GM08714 (cell line): ENCODE measurements around the gene TPP2.

Experiments
- H3K4me3 ChIP-seq: fragments of 200-500 bp; sonication (Bioruptor generic); 2 replicates; pipeline ENCODE4 v1.5.1; 2014; ENCODE audit warnings: mild to moderate bottlenecking, low read length, inconsistent platforms
- ZNF274 ChIP-seq: IDR thresholded peaks from 2 replicates; pipeline ENCODE4 v1.6.1; 2012; ENCODE audit warnings: mild to moderate bottlenecking, low read depth, low read length

The TPP2 gene

DNA sequence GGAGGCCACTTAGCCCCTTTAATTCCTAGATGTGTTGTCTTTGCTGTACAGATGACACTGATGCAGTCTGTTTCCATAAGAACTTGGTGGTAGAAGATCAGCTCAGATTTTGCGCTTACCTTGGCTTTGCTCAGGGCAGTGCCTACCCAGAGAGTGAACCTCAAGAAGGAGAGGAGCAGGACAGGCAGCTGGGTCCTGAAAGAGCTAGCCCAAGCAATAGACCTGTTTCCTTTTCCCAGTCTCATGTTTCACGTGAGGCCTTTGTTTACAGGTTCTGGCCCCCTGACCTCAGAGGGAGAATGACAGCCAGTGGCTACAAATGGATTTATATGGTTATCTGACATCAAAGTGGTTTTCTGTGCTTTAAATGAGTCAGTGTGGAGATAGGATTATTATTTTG is 58.0 kb downstream of the TPP2 start:
- TF ChIP-seq ZNF274 = no peak
- H3K4me3 ChIP-seq = no peak overlapping the region

DNA sequence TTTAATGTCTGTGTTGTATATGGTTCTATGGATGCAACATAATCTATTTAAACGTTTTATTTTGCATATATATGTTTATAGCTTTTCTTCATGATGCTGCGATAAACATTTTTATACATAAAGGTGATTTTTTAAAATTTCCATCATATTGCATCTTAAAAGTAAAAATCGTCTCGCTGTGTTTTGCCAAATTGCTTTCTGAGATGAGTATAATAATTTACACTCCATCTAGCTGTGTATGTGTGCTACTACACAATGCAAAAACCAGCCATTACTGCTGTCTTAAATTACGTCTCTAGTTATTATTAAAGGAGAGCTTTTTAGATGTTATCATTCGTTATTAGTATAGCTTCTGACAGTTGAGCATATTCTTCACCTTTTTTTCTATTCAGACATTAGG is 60.8 kb downstream of the TPP2 start:
- H3K4me3 ChIP-seq = no peak overlapping the region
- TF ChIP-seq ZNF274 = no peak

- no peak for TF ChIP-seq ZNF274
- no peak overlapping the region for H3K4me3 ChIP-seq
Measured at GRCh38 chr13:102658660-102659059, 61.9 kb downstream of the TPP2 start.

- no peak overlapping the region for H3K4me3 ChIP-seq
- TF ChIP-seq ZNF274 = no peak
Measured at GRCh38 chr13:102659168-102659713, 62.5 kb downstream of the TPP2 start.

- no peak overlapping the region for H3K4me3 ChIP-seq
- TF ChIP-seq ZNF274 = no peak
Measured at GRCh38 chr13:102667023-102667422, 70.2 kb downstream of the TPP2 start.

GRCh38 chr13:102667911-102668310 is 71.1 kb downstream of the TPP2 start:
- no peak overlapping the region for H3K4me3 ChIP-seq
- no peak for TF ChIP-seq ZNF274

DNA sequence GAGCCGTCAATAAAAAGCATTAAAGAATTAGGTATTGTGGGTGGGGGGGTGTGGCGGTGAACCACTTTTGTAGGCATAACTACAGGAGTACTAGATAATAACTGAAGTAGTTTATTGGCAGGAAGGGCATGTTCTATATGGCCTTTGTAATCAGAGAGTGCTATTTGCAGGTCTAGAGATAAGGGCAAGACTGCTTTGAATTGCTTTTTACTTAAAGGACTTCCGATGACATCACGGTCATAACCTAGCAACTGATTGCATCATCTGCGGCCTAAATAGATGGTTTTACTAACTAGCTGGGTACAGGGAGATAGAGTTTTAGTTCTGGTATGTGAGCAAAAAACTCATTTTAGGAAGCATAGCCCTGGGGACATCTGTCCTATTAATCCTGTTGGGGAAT is 73.3 kb downstream of the TPP2 start:
- TF ChIP-seq ZNF274 = no peak
- H3K4me3 ChIP-seq = no peak overlapping the region

DNA sequence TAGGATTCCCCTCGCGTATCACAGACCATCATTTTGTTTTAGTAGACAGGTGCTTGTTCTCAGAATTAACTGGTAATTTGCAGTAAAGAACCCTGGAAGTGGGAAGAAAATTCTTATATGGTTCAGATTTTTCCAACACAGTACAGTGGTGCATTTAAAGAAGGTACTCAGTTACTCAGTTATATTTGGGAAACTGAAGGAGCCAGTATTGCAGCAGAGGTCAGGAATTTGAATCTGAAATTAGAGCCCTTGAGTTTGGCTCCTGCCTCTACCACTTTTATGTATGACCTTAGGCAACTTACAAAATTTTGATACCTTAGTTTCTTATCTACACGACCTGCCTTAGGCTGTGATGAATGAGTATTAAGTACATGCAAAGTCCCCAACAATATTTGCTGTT is 78.3 kb downstream of the TPP2 start:
- no peak overlapping the region for H3K4me3 ChIP-seq

GRCh38 chr13:102677122-102677521 is 80.3 kb downstream of the TPP2 start:
- H3K4me3 ChIP-seq = no peak overlapping the region
- no peak for TF ChIP-seq ZNF274

More for the DNA sequence above, 78.3 kb downstream of the TPP2 start:
- no peak for TF ChIP-seq ZNF274

DNA sequence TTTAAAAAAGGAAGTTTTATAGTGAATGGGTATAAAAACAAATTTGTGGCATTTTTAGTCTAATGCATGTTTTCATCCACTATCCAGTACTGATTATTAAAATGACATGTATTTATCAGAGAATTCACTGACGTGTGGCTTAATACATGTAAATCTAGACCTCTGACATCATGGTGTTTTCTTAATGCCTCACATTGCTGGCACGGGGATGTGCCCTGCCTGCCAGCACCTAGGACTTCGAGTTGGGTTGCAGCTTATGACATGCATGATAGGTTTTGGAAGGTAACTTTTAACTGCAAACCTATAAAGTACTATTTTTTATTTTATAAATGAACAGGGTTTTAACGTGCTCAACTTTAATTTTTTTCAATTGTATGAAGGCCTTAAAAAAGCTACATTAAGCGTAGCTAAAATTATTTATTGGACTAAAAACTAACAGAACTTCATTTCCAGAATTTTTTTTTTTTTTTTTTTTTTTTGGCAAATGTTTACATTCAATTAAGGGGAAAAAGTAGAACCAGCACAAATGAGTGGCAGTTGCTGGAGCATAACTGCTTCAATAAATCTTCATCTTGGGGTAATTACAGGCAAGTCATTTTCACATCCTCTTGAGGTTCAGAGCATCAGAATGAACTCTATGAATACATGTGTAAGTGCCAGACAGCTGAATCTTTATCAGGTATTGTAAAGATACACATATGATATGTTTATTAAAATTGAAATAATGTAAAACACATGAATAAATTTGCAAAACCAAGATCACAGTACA is 81.7 kb downstream of the TPP2 start:
- TF ChIP-seq ZNF274 = no peak
- no peak overlapping the region for H3K4me3 ChIP-seq

GRCh38 chr13:102679449-102680132 is 82.8 kb downstream of the TPP2 start:
- no peak overlapping the region for H3K4me3 ChIP-seq
- TF ChIP-seq ZNF274 = no peak

DNA sequence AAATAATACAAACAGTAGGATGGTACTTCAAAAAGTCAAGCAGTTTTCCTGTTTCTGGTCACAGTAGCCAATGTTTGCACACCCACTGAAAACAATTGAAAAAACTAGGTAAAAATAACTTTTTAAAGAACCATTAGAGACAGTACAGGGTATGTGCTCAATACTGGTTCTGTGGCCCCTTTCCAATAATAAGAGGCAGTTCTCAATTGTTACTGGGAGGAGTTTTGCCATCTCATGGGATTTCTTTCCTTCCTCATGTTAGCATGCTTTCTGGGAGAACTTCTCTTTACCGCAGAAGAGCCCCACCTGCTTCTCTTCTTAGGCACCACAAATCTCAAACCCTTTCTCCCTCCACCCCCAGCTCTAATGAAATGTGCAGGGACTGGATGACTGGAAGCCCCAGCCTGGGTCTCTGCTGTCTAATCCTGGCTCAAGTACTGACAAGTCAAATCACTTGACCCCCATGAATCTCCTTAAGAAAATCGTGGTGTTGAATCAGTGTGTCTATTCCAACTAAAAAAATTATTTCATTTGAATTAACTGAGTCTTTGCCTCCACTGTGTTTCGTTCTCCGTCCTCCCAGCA is 83.4 kb downstream of the TPP2 start:
- no peak for TF ChIP-seq ZNF274
- H3K4me3 ChIP-seq = no peak overlapping the region

GRCh38 chr13:102680842-102681740 is 84.3 kb downstream of the TPP2 start:
- no peak for TF ChIP-seq ZNF274
- H3K4me3 ChIP-seq = no peak overlapping the region

DNA sequence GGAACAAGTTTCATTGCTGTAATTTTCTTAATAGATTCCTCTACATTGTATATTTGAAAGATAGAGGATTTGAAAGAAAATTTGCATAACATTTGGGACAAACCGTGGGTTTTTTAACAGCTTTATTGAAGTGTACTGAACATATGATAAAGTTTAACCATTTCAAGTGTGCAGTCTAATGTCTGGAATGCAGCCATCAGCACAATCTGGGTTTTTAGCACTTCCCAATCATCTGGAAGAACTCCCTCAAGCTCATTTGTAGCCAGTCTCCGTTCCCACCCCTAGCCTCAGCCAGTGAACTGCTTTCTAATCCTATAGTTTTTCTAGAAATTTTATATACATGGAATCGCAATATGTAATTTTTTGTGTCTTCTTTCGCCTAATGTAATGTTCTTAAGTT is 85.4 kb downstream of the TPP2 start:
- no peak for TF ChIP-seq ZNF274
- H3K4me3 ChIP-seq = no peak overlapping the region
